ENCODE data around the gene TMED8. TPM values are rescaled to one million over a fixed set of nuclear protein-coding genes. Genes with fewer than 3 reads are reported as not detected.
A peak's percentile ranks its signal among the peaks of the same experiment; 100 is the strongest.

The TMED8 gene
- total and polyA plus RNA-seq, 7 donors: 1.8 to 15.3 (median 13.6) TPM

DNA sequence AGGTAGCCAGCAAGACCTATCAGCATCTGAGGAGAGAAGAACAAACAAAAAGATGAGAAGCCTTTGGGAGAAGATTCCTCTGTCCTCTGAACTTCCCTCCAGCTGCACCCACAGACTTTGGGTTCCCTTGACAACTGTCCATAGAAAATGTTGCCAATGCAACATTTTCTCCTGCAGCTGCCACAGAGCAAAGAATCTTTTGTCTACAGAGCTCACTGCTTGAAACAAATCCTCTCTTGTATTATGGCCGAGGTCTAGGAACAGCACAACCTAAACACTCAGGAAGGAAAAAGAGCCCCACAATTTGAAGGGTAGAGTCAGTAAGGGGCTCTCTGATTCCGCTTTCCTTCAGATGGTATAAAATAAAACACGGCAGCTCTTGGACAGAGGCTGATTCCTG lies 70.5 kb downstream of the TMED8 start:
- WGBS, 2 donors: 77 to 89% methylated on average over 3 of the region's 3 CpGs
- no peak for TF ChIP-seq EP300 (IDR thresholded peaks at IDR 0.05)
- intact Hi-C loops (cut with DNase I): no loop called here
- DNase-seq: no peak
- H3K4me1 ChIP-seq: peaks cover 0 to 47% (median 18%) of the 10 kb centered on the region in 4 donors
- no peaks in the 10 kb centered on the region for H3K9me3 ChIP-seq
- no peak overlapping the region for H3K4me3 ChIP-seq
- peak overlapping the region; percentile 53 to 66 (median 56) for H3K27ac ChIP-seq
- no peaks in the 10 kb centered on the region for H3K27me3 ChIP-seq
- peaks cover 0 to 45% (median 4%) of the 10 kb centered on the region in 4 donors for H3K36me3 ChIP-seq

GRCh38 chr14:77305696-77306095 lies 71.2 kb downstream of the TMED8 start:
- Histone ChIP-seq H3K4me3 (no peak overlapping the region), H3K27me3 (no peaks in the 10 kb centered on the region), H3K4me1 (peaks cover 0 to 50% (median 19%) of the 10 kb centered on the region in 4 donors), H3K27ac (peak overlapping the region; percentile 53 to 66 (median 56)), H3K36me3 (peaks cover 0 to 45% (median 4%) of the 10 kb centered on the region in 4 donors), H3K9me3 (no peaks in the 10 kb centered on the region)
- TF ChIP-seq POLR2A (IDR thresholded peaks at IDR 0.05) (no peak), POLR2AphosphoS5 (IDR thresholded peaks at IDR 0.05) (no peak), EP300 (IDR thresholded peaks at IDR 0.05) (no peak)
- TF ChIP-seq, protein P1, sequence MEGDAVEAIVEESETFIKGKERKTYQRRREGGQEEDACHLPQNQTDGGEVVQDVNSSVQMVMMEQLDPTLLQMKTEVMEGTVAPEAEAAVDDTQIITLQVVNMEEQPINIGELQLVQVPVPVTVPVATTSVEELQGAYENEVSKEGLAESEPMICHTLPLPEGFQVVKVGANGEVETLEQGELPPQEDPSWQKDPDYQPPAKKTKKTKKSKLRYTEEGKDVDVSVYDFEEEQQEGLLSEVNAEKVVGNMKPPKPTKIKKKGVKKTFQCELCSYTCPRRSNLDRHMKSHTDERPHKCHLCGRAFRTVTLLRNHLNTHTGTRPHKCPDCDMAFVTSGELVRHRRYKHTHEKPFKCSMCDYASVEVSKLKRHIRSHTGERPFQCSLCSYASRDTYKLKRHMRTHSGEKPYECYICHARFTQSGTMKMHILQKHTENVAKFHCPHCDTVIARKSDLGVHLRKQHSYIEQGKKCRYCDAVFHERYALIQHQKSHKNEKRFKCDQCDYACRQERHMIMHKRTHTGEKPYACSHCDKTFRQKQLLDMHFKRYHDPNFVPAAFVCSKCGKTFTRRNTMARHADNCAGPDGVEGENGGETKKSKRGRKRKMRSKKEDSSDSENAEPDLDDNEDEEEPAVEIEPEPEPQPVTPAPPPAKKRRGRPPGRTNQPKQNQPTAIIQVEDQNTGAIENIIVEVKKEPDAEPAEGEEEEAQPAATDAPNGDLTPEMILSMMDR (IDR thresholded peaks at IDR 0.05): no peak
- 87 to 91% methylated on average over 4 of the region's 4 CpGs for WGBS, 2 donors
- DNase-seq: no peak
- intact Hi-C loops (cut with DNase I): no loop called here

- peaks cover 2 to 58% (median 6%) of the 10 kb centered on the region in 4 donors for H3K36me3 ChIP-seq
- H3K9me3 ChIP-seq: no peaks in the 10 kb centered on the region
- peaks cover 0 to 43% (median 19%) of the 10 kb centered on the region in 4 donors for H3K4me1 ChIP-seq
- H3K27ac ChIP-seq: peak overlapping the region in 1 of 4 donors; percentile 52
- no peak for DNase-seq
- no peaks in the 10 kb centered on the region for H3K27me3 ChIP-seq
- WGBS, 2 donors: 48 to 63% methylated on average over 4 of the region's 4 CpGs
- no peak overlapping the region for H3K4me3 ChIP-seq
- intact Hi-C loops (cut with DNase I): no loop called here
- TF ChIP-seq EP300 (IDR thresholded peaks at IDR 0.05) (no peak), POLR2A (IDR thresholded peaks at IDR 0.05) (no peak), POLR2AphosphoS5 (IDR thresholded peaks at IDR 0.05) (no peak)
- TF ChIP-seq, protein P1 (IDR thresholded peaks at IDR 0.05): no peak
These were observed 73.3 kb downstream of the TMED8 start for GRCh38 chr14:77303417-77304156.

GRCh38 chr14:77302926-77303325 lies 74.0 kb downstream of the TMED8 start:
- H3K27me3 ChIP-seq: no peaks in the 10 kb centered on the region
- H3K4me3 ChIP-seq: no peak overlapping the region
- intact Hi-C loops (cut with DNase I): no loop called here
- DNase-seq: no peak
- WGBS, 2 donors: 88 to 91% methylated on average over 5 of the region's 5 CpGs
- TF ChIP-seq POLR2AphosphoS5 (IDR thresholded peaks at IDR 0.05) (no peak), POLR2A (IDR thresholded peaks at IDR 0.05) (no peak), EP300 (IDR thresholded peaks at IDR 0.05) (no peak)
- TF ChIP-seq, protein P1 (IDR thresholded peaks at IDR 0.05): no peak
- H3K27ac ChIP-seq: peak overlapping the region in 1 of 4 donors; percentile 52
- peaks cover 0 to 42% (median 19%) of the 10 kb centered on the region in 4 donors for H3K4me1 ChIP-seq
- no peaks in the 10 kb centered on the region for H3K9me3 ChIP-seq
- H3K36me3 ChIP-seq: peaks cover 4 to 64% (median 9%) of the 10 kb centered on the region in 4 donors

GRCh38 chr14:77301103-77301502 lies 75.8 kb downstream of the TMED8 start:
- Histone ChIP-seq H3K36me3 (peaks cover 6 to 82% (median 13%) of the 10 kb centered on the region in 4 donors), H3K4me3 (no peak overlapping the region), H3K9me3 (no peaks in the 10 kb centered on the region), H3K27me3 (no peaks in the 10 kb centered on the region), H3K4me1 (peaks cover 0 to 24% (median 3%) of the 10 kb centered on the region in 4 donors), H3K27ac (no peak overlapping the region)
- WGBS, 2 donors: 41 to 52% methylated on average over 10 of the region's 10 CpGs
- TF ChIP-seq EP300 (IDR thresholded peaks at IDR 0.05): no peak
- TF ChIP-seq, protein P1 (IDR thresholded peaks at IDR 0.05): peak; percentile 40 to 72 (median 61)
- intact Hi-C loops (cut with DNase I): loop anchor here (2.0 kb wide), 1 partner anchor 16 kb away; no protein-coding TSS in a partner anchor
- peak; percentile 83 for DNase-seq

Data from sigmoid colon (tissue), 7 donors.